Transverse colon (tissue), 4 donors: ENCODE results near the gene MAN1A2. TPM values are rescaled to one million over a fixed set of nuclear protein-coding genes. Genes with fewer than 3 reads are reported as not detected.

ENCODE experiments used
- DNase-seq: peaks from one replicate; pipeline ENCODE4 v3.0.0-alpha.2; 2019
- H3K27ac ChIP-seq, 4 donors: fragments of 200-600 bp; sonication (generic); 2 replicates each; pipeline ENCODE4 v1.5.1; 2016 to 2018; ENCODE audit warnings: inconsistent platforms in 4 of 4
- H3K27me3 ChIP-seq: fragments of 200-600 bp; sonication (generic); 2 replicates; pipeline ENCODE4 v1.5.1; 2017; ENCODE audit warnings: inconsistent platforms
- H3K36me3 ChIP-seq, 4 donors: fragments of 200-600 bp; sonication (generic); 2 replicates each; pipeline ENCODE4 v1.5.1; 2017 to 2019; ENCODE audit warnings: inconsistent platforms in 4 of 4
- H3K4me1 ChIP-seq, 4 donors: fragments of 200-600 bp; sonication (generic); 2 replicates each; pipeline ENCODE4 v1.5.1; 2017 to 2020; ENCODE audit warnings: inconsistent platforms in 4 of 4
- H3K4me3 ChIP-seq, 4 donors: fragments of 200-600 bp; sonication (generic); 1 replicate in 1 of 4; 2 replicates in 3 of 4; pipeline versions ENCODE4 v1.5.1 to v1.6.1; 2017 to 2019; ENCODE audit warnings: inconsistent platforms in 4 of 4
- H3K9me3 ChIP-seq, 2 donors: fragments of 200-600 bp; sonication (generic); 2 replicates each; pipeline ENCODE4 v1.5.1; 2017 to 2019; ENCODE audit warnings: inconsistent platforms in 2 of 2
- EP300 ChIP-seq: sonication (generic); formaldehyde crosslinking; IDR thresholded peaks from one replicate; pipeline ENCODE4 v1.6.1; 2017; ENCODE audit warnings: antibody characterized with exemption, low read depth
- POLR2A ChIP-seq: fragments of 450-650 bp; IDR thresholded peaks from one replicate; pipeline ENCODE4 v1.6.1; 2016; ENCODE audit warnings: antibody characterized with exemption, mild to moderate bottlenecking, moderate library complexity
- POLR2AphosphoS5 ChIP-seq, 3 donors: sonication (generic); formaldehyde crosslinking; IDR thresholded peaks; one replicate each; pipeline ENCODE4 v1.6.1; 2016; ENCODE audit warnings: antibody characterized with exemption in 3 of 3
- WGBS, 2 donors: methylation state at CpG; one replicate each; pipeline ENCODE4 v1.1.5; 2018; ENCODE audit warnings: low coverage in 1 of 2; 5-methylcytosine and 5-hydroxymethylcytosine counted together
- in situ Hi-C, 4 donors: fragments of 200-750 bp; cut with MboI; loops; one replicate each; pipeline versions ENCODE4 v1.15.0 to v1.15.1; 2017; ENCODE audit warnings: low sequenced_read_pairs in 3 of 4, low pct_ligation_motif_present in 1 of 4, low pct_unique_long_range_greater_than_20kb in 1 of 4
- intact Hi-C: fragments of 100-400 bp; cut with DNase I; formaldehyde crosslinking; loops from one replicate; pipeline ENCODE4 v1.15.1; 2023; ENCODE audit warnings: low total_unique reads
- total RNA-seq, 4 donors: library from RNA; depleted of rRNA; stranded (reverse); fragments of >200 nt; gene quantifications; one replicate each; pipeline ENCODE4 v1.1.0, GENCODE V29; 2016
- TF ChIP-seq, protein P1 (sequence below), 5 experiments: fragments of 200-600 bp in 3 of 5; fragments of 450-650 bp in 2 of 5; sonication (generic) in 3 of 5; IDR thresholded peaks; 1 replicate in 2 of 5; 2 replicates in 3 of 5; pipeline ENCODE4 v1.5.1; 2016 to 2017; ENCODE audit warnings: antibody characterized with exemption in 5 of 5, inconsistent platforms in 3 of 5, mild to moderate bottlenecking in 2 of 5, moderate library complexity in 1 of 5

Gene MAN1A2
- total RNA-seq, 4 donors from 2014 or later = 9.0 to 38.6 (median 21.6) TPM

DNA sequence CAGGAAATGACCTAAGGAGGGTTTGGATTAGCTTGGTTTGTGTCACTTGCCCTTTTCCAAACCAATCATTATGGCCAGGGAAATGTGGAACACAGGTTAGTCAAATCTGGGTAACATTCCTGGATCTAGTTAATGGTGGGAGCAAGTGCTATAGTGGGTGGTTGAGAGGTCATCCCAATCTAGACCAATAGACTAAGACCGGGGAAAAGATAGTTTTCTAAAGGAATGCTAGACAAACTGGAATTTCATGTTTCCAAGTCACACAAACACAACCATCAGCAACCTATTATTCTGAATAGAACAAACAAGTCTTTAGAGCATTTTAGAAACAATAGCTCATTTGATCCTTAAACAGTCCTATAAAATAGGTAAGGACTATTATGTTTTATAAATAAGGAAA is 4.3 kb upstream of the MAN1A2 start:
- Histone ChIP-seq H3K27me3 (no peaks in the 10 kb centered on the region), H3K36me3 (no peaks in the 10 kb centered on the region), H3K27ac (no peak overlapping the region), H3K4me1 (peaks cover 4 to 26% (median 12%) of the 10 kb centered on the region in 4 donors), H3K9me3 (no peaks in the 10 kb centered on the region), H3K4me3 (no peak overlapping the region)
- 30% methylated on average over 1 of the region's 1 CpG; no CpG with 5 or more reads in 1 of the 2 donors for WGBS, 2 donors
- DNase-seq = no peak
- in situ Hi-C loops (no loop called here), intact Hi-C loops (no loop called here)
- TF ChIP-seq, protein P1, sequence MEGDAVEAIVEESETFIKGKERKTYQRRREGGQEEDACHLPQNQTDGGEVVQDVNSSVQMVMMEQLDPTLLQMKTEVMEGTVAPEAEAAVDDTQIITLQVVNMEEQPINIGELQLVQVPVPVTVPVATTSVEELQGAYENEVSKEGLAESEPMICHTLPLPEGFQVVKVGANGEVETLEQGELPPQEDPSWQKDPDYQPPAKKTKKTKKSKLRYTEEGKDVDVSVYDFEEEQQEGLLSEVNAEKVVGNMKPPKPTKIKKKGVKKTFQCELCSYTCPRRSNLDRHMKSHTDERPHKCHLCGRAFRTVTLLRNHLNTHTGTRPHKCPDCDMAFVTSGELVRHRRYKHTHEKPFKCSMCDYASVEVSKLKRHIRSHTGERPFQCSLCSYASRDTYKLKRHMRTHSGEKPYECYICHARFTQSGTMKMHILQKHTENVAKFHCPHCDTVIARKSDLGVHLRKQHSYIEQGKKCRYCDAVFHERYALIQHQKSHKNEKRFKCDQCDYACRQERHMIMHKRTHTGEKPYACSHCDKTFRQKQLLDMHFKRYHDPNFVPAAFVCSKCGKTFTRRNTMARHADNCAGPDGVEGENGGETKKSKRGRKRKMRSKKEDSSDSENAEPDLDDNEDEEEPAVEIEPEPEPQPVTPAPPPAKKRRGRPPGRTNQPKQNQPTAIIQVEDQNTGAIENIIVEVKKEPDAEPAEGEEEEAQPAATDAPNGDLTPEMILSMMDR (IDR thresholded peaks at IDR 0.05) = no peak
- TF ChIP-seq EP300 (no peak), POLR2AphosphoS5 (IDR thresholded peaks at IDR 0.05) (no peak), POLR2A (no peak)

DNA sequence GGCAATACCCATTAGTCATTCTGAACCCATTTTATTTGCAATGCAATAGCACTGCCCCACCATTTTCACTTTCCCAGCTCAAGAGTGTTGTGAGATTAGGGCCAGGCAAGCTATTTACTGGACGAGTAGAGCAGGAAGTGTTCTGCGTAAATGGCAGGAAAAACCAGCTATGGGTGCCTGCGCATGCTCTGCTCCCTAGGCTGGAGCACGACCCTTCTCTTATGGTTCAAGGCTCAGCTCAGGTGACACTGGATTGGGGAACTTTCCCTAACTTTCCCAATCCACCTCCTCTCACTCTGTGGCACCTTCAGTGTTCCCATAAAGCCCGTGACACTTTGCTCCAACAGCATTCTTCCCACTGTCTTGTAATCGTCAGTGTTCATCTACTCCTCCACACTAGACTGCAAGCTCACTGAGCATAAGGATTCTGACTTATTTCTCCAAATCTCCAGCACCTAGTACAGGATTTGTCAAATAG is 3.6 kb upstream of the MAN1A2 start:
- Histone ChIP-seq H3K4me3 (no peak overlapping the region), H3K27ac (no peak overlapping the region), H3K4me1 (peaks cover 4 to 28% (median 12%) of the 10 kb centered on the region in 4 donors), H3K9me3 (no peaks in the 10 kb centered on the region), H3K36me3 (no peaks in the 10 kb centered on the region), H3K27me3 (no peaks in the 10 kb centered on the region)
- intact Hi-C loops = no loop called here
- no peak for DNase-seq
- in situ Hi-C loops = no loop called here
- TF ChIP-seq EP300 (no peak), POLR2A (no peak), POLR2AphosphoS5 (IDR thresholded peaks at IDR 0.05) (no peak)
- TF ChIP-seq, protein P1 (IDR thresholded peaks at IDR 0.05) = no peak
- 60 to 64% methylated on average over 1 to 6 of the region's 6 CpGs for WGBS, 2 donors

DNA sequence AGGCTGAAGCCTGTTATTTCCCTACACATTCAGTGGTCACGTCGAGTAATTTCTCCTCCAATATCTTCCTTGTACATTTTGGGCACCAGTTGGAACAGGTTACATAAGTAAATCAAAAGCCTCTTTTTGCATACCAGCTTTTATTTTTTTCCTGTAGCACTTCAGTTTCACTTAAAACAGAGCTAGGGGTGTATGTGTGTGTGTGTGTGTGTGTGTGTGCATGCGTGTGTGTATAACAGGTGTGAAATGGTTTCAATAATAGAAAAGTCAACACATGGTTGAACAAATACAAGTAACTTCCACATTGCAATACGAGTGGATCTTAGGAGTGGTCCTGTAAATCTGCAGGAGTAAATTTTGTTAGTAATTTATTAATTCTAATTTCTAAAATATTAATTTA is 3.0 kb upstream of the MAN1A2 start:
- WGBS, 2 donors = 73 to 81% methylated on average over 4 of the region's 4 CpGs
- Histone ChIP-seq H3K4me3 (no peak overlapping the region), H3K4me1 (peaks cover 4 to 35% (median 18%) of the 10 kb centered on the region in 4 donors), H3K9me3 (no peaks in the 10 kb centered on the region), H3K27me3 (no peaks in the 10 kb centered on the region), H3K27ac (no peak overlapping the region), H3K36me3 (no peaks in the 10 kb centered on the region)
- no peak for TF ChIP-seq POLR2A
- TF ChIP-seq, protein P1 (IDR thresholded peaks at IDR 0.05) = no peak
- TF ChIP-seq EP300 = no peak
- TF ChIP-seq POLR2AphosphoS5 (IDR thresholded peaks at IDR 0.05) = no peak
- in situ Hi-C loops = no loop called here
- intact Hi-C loops = no loop called here
- DNase-seq = no peak

DNA sequence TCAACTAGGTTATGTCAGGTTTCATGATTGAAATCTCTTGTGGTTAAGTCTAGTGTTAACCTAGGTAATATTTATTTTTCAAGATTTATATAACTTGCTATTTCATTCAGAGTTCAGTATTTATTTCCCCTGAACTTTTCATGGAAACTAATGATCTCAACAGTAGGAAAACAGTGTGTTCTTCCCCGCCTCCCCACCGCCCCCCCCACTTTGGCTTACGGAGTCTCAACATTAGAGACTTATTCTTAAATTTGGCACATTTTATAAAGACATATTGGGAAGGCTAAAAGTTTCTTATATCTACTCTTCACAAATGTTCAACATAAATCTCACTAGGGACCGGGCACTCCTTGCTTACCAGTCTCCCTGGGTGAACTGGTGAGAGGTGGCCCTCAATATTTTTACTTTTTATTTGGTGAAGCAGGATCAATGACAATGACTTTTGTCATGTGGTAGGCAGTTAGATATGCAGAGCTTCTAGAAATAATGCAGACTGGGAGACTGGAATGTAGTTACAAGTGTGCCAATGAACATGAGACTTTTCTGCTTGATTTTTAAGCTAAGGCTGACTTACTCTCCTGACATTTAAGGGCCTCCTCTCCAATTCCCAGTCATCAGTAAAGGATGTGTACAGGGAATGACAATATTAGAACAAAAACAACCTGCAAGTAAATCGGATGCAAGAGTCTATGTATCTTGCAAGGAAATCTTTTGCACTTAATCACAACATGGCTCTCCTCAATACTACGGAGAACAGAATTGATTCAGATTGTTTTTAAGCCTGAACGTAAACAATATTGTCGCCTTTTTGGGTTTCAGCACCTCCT is 1.7 kb upstream of the MAN1A2 start:
- DNase-seq = no peak
- peak overlapping the region; percentile 98 to 100 (median 99) for H3K27ac ChIP-seq
- peak overlapping the region in 3 of 4 donors; percentile 65 to 91 (median 82) for H3K4me3 ChIP-seq
- H3K36me3 ChIP-seq = no peaks in the 10 kb centered on the region
- WGBS, 2 donors = 28 to 55% methylated on average over 7 to 8 of the region's 8 CpGs
- H3K27me3 ChIP-seq = no peaks in the 10 kb centered on the region
- TF ChIP-seq POLR2A (no peak), POLR2AphosphoS5 (IDR thresholded peaks at IDR 0.05) (no peak), EP300 (no peak)
- TF ChIP-seq, protein P1 (IDR thresholded peaks at IDR 0.05) = no peak
- in situ Hi-C loops (no loop called here), intact Hi-C loops (no loop called here)
- H3K9me3 ChIP-seq = no peaks in the 10 kb centered on the region
- peaks cover 4 to 48% (median 30%) of the 10 kb centered on the region in 4 donors for H3K4me1 ChIP-seq
